ENCODE results near the gene NLRP10.
"Not testable (repeated sequence)": the region's sequence is repeated elsewhere in the genome, so short reads cannot be mapped to it uniquely, and the experiment has no call there.

The NLRP10 gene

GRCh38 chr11:7965386-7965785 lies at the start of gene NLRP10:
TSS of gene NLRP10 (minus strand) at chr11:7965447. CDS start at chr11:7963495, 1,952 bp downstream.
- DNase-seq = no peak

- DNase-seq = no peak
Observed at GRCh38 chr11:8013833-8014232, 48.6 kb upstream of the NLRP10 start.

GRCh38 chr11:8011981-8012444 lies 46.8 kb upstream of the NLRP10 start:
- DNase-seq = no peak

GRCh38 chr11:8011371-8011770 lies 46.1 kb upstream of the NLRP10 start:
- no peak for DNase-seq

GRCh38 chr11:8009856-8010255 lies 44.6 kb upstream of the NLRP10 start:
- DNase-seq = no peak

GRCh38 chr11:8008212-8008611 lies 43.0 kb upstream of the NLRP10 start:
- DNase-seq = no peak

- DNase-seq = peak; percentile 58 to 73
Observed at GRCh38 chr11:8006349-8006977, 41.2 kb upstream of the NLRP10 start.

GRCh38 chr11:8005556-8005955 lies 40.3 kb upstream of the NLRP10 start:
- no peak for DNase-seq

GRCh38 chr11:8004008-8004407 lies 38.8 kb upstream of the NLRP10 start:
- no peak for DNase-seq

GRCh38 chr11:8003187-8003586 lies 37.9 kb upstream of the NLRP10 start:
- DNase-seq = no peak

- no peak for DNase-seq
Observed at GRCh38 chr11:8002676-8003075, 37.4 kb upstream of the NLRP10 start.

GRCh38 chr11:8000390-8000789 lies 35.1 kb upstream of the NLRP10 start:
- DNase-seq = no peak

GRCh38 chr11:7999795-8000194 lies 34.5 kb upstream of the NLRP10 start:
- DNase-seq = no peak

GRCh38 chr11:7994581-7995278 lies 29.5 kb upstream of the NLRP10 start:
- no peak for DNase-seq

- DNase-seq = not testable (repeated sequence)
Observed at GRCh38 chr11:7987560-7987883, 22.3 kb upstream of the NLRP10 start.

GRCh38 chr11:7986768-7987559 lies 21.7 kb upstream of the NLRP10 start, which contains the start of gene EIF3F:
TSS of gene EIF3F (plus strand) at chr11:7987337. CDS start at chr11:7987353, 16 bp downstream.
- peak; percentile 99 to 100 for DNase-seq

- DNase-seq = no peak
Observed at GRCh38 chr11:7983832-7984590, 18.8 kb upstream of the NLRP10 start.

- DNase-seq = no peak
Observed at GRCh38 chr11:7982582-7983119, 17.4 kb upstream of the NLRP10 start.

GRCh38 chr11:7981619-7982157 lies 16.4 kb upstream of the NLRP10 start:
- DNase-seq = no peak

GRCh38 chr11:7977232-7977917 lies 12.1 kb upstream of the NLRP10 start:
- DNase-seq = no peak

- DNase-seq = no peak
Observed at GRCh38 chr11:7974668-7975067, 9.4 kb upstream of the NLRP10 start.

- no peak for DNase-seq
Observed at GRCh38 chr11:7973011-7973410, 7.8 kb upstream of the NLRP10 start.

All from NCI-H446 (cell line).